Type B pancreatic cell (in vitro differentiated cells): ENCODE results near the gene LCP1. TPM values are rescaled to one million over a fixed set of nuclear protein-coding genes. Genes with fewer than 3 reads are reported as not detected.

Source experiments
- DNase-seq: peaks from one replicate; pipeline ENCODE4 v3.0.0; 2021; ENCODE audit warnings: mixed read lengths; ENCODE audit not compliant: unreplicated experiment; ENCODE audit errors: extremely low spot score
- H3K27ac Mint-ChIP-seq: 2 replicates; pipeline ENCODE4 v1.8.0; 2021; ENCODE audit warnings: mild to moderate bottlenecking, mixed read lengths
- H3K27me3 Mint-ChIP-seq: 2 replicates; pipeline ENCODE4 v1.8.0; 2021; ENCODE audit warnings: mixed read lengths
- H3K36me3 Mint-ChIP-seq: 2 replicates; pipeline ENCODE4 v1.8.0; 2021; ENCODE audit warnings: mixed read lengths
- H3K4me1 Mint-ChIP-seq: one replicate; pipeline ENCODE4 v1.8.0; 2021; ENCODE audit warnings: mixed read lengths; ENCODE audit not compliant: unreplicated experiment
- H3K4me3 Mint-ChIP-seq: 2 replicates; pipeline ENCODE4 v1.8.0; 2021; ENCODE audit warnings: mild to moderate bottlenecking, mixed read lengths
- H3K9me3 Mint-ChIP-seq: 2 replicates; pipeline ENCODE4 v1.8.0; 2021; ENCODE audit warnings: mixed read lengths
- total RNA-seq: library from RNA; stranded (reverse); gene quantifications from 2 replicates; pipeline ENCODE4 v1.2.1, GENCODE V29; 2021; ENCODE audit warnings: low replicate concordance
- TF ChIP-seq, protein P1 (sequence below): fragments of 200-600 bp; sonication (generic); conservative IDR thresholded peaks from 2 replicates; pipeline ENCODE4 v1.5.0; 2021; ENCODE audit warnings: antibody characterized with exemption, mild to moderate bottlenecking

The LCP1 gene
- total RNA-seq, 1 donor from 2014 or later, result 43.3 TPM

DNA sequence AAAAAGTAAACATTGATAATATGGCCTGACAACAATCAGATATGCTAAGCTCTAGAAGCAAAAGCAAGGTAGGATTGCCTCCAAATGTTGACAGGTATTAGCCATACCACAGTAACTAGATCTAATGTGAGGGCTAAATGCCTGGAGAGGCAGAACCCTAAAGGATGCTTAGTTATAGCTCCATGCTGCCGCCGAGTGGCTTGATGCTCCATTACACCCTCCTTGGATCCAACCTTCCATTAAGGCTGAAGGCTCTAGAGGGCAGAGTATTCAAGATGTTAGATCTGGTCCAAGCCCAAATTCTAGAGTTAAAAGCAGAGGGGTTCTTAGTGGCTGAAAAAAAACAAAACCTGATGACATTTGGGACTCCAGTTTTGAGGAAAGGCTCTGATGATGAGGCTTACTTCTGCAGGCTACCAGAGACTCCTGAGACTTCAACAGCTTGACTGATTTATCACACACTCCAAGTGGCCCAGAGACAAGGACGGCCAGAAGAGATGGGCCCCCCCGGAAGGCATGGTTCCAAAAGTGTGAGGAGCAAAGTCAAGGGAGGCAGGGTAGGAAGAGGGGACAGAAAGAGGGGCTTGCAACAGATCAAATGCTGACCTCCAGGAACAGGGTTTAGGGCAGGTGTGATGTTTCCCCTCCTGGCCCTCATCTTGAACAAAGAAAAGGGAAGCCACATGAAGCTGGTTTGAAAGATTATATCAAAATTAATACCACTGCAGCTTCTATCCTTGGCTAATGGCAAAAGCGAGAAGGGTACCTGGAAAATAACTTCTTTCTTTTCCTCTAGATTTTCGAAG, 55.2 kb downstream of the LCP1 start:
- TF ChIP-seq, protein P1, sequence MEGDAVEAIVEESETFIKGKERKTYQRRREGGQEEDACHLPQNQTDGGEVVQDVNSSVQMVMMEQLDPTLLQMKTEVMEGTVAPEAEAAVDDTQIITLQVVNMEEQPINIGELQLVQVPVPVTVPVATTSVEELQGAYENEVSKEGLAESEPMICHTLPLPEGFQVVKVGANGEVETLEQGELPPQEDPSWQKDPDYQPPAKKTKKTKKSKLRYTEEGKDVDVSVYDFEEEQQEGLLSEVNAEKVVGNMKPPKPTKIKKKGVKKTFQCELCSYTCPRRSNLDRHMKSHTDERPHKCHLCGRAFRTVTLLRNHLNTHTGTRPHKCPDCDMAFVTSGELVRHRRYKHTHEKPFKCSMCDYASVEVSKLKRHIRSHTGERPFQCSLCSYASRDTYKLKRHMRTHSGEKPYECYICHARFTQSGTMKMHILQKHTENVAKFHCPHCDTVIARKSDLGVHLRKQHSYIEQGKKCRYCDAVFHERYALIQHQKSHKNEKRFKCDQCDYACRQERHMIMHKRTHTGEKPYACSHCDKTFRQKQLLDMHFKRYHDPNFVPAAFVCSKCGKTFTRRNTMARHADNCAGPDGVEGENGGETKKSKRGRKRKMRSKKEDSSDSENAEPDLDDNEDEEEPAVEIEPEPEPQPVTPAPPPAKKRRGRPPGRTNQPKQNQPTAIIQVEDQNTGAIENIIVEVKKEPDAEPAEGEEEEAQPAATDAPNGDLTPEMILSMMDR, result peak; percentile 88
- no peak for DNase-seq
- peaks cover 7% of the 10 kb centered on the region for H3K4me1 Mint-ChIP-seq
- H3K9me3 Mint-ChIP-seq, result no peaks in the 10 kb centered on the region
- peak overlapping the region; percentile 28 for H3K27ac Mint-ChIP-seq
- H3K4me3 Mint-ChIP-seq, result no peak overlapping the region
- H3K36me3 Mint-ChIP-seq, result no peaks in the 10 kb centered on the region
- H3K27me3 Mint-ChIP-seq, result no peaks in the 10 kb centered on the region

DNA sequence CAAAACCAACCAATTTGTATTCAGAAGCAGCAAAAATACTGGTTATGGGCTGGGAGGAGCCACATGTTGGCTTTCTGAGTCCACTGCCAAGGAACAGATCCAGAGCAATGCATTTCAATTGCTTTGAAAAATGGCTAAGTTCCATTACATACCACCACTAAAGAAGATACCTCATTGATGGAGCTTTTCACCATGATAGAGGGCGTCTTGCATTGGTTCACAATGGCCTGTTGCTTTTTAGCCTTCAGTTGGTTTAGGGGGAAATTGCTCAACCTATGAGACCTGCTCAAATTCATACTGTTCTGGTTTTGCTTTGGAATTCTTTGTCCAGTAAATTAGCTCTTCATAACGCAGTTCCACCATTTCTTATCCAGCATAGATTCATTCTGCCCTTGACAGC, 55.9 kb downstream of the LCP1 start:
- TF ChIP-seq, protein P1, result no peak
- no peak for DNase-seq
- Mint-ChIP-seq H3K4me3 (no peak overlapping the region), H3K36me3 (no peaks in the 10 kb centered on the region), H3K9me3 (no peaks in the 10 kb centered on the region), H3K27ac (no peak overlapping the region), H3K4me1 (peaks cover 10% of the 10 kb centered on the region), H3K27me3 (no peaks in the 10 kb centered on the region)

DNA sequence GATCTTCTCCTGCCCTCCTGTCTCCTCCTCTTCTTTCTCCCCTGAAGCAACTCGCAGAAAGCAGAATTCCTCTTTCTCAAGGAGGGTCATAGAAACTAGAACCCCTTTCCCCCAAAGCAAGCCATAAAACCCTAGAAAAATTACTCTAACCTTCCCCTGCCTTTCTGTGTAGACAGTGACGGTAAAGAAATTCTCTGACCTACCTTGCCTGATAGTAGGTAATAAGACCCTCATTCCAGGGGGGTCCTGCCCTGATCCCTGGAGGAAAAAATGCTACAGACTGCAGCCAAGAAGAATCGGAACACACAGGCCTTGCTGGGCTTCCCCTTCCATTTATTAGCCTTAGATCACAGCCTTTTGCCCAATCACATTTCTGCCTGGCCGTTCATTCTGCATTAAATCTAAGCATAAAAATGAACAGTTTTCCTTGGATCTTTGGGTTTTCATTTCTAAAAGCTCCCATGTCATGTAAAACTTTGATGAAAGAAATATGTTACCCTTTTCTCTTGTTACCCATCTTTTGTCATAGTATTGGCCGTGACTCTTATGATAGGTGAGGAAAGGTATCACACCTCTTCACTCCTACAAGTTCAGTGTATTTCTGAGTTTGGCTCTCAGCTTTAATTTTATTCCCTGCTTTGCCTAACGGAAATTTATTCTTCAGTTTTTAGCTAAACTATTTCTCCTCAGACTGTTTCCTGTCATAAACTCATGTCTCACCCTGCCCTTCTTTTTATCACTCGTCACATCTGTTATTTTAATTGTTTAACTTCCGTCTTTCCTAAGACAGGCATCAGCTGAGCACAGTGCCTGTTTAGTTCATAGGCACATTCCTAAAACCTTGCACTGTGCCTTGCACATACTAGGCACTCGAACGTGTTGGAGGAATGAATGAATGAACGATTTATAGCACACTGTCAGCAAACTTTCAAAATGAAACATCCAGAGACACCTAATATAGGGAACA, 56.7 kb downstream of the LCP1 start:
- H3K4me3 Mint-ChIP-seq, result no peak overlapping the region
- H3K36me3 Mint-ChIP-seq, result no peaks in the 10 kb centered on the region
- peak overlapping the region; percentile 19 for H3K27ac Mint-ChIP-seq
- no peaks in the 10 kb centered on the region for H3K9me3 Mint-ChIP-seq
- TF ChIP-seq, protein P1, result no peak
- no peak for DNase-seq
- H3K4me1 Mint-ChIP-seq, result peaks cover 10% of the 10 kb centered on the region
- no peaks in the 10 kb centered on the region for H3K27me3 Mint-ChIP-seq

DNA sequence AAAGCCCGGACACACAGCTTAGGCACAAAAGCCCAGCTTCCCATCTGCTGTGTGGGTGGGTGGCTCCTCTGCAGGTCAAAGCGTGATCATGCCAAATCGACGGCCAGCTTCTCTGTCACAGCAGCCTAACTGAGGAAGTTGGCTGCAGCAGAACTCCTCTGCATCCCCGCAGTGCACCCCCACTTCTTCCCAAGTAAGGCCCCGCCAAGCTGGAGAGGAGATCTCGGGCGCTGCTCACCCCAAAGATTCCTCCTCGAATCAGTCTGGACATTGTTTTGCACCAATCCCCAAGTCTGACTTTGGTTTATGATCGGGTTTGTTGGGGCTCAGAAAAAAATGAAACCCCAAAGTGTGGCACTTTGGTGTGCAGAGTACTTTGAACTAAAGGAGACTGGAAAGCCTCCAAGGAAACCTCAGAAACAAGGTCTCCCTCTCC, 57.4 kb downstream of the LCP1 start:
- TF ChIP-seq, protein P1, result no peak
- no peak for DNase-seq
- H3K36me3 Mint-ChIP-seq, result no peaks in the 10 kb centered on the region
- H3K27me3 Mint-ChIP-seq, result no peaks in the 10 kb centered on the region
- H3K4me1 Mint-ChIP-seq, result peaks cover 10% of the 10 kb centered on the region
- H3K4me3 Mint-ChIP-seq, result no peak overlapping the region
- no peaks in the 10 kb centered on the region for H3K9me3 Mint-ChIP-seq
- H3K27ac Mint-ChIP-seq, result no peak overlapping the region

DNA sequence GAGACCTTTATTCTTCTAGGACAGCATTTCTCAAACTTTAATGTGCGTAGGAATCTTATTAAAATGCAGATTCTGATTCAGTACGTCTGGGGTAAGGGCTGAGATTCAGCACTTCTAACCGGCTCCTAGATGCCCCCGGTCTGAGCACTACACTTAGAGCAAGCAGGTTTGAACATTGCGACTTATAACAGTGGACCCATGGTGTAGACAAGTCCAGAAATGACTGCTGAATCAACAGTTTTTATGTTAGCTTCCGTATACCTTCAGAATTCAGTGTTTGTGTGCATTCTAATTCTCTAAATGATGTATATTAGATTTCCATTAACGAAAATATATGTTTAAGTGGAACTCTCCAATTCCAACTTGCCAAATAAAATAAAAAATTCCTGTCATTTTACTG, 59.7 kb downstream of the LCP1 start:
- H3K4me3 Mint-ChIP-seq, result no peak overlapping the region

More for the DNA sequence above, 59.7 kb downstream of the LCP1 start:
- no peaks in the 10 kb centered on the region for H3K9me3 Mint-ChIP-seq
- H3K27ac Mint-ChIP-seq, result no peak overlapping the region
- no peaks in the 10 kb centered on the region for H3K36me3 Mint-ChIP-seq
- no peaks in the 10 kb centered on the region for H3K27me3 Mint-ChIP-seq
- TF ChIP-seq, protein P1, result no peak
- no peak for DNase-seq
- peaks cover 10% of the 10 kb centered on the region for H3K4me1 Mint-ChIP-seq
